PC-3 (cell line): ENCODE results near the gene OR8H1.

Experiments
- EZH2 ChIP-seq: fragments of 300-600 bp; sonication (generic); IDR thresholded peaks from one replicate; pipeline ENCODE4 v1.6.1; 2017; ENCODE audit warnings: antibody characterized with exemption, mild to moderate bottlenecking, low read length; ENCODE audit not compliant: unreplicated experiment
- EZH2phosphoT487 ChIP-seq: fragments of 300-600 bp; sonication (generic); IDR thresholded peaks from 2 replicates; pipeline ENCODE4 v1.6.1; 2018; ENCODE audit warnings: mild to moderate bottlenecking, antibody characterized with exemption, low read length, borderline replicate concordance
- TF ChIP-seq, protein P1 (sequence below): fragments of 300-600 bp; sonication (generic); conservative IDR thresholded peaks from 2 replicates; pipeline ENCODE4 v1.5.1; 2017; ENCODE audit warnings: antibody characterized with exemption, low read depth, mild to moderate bottlenecking, low read length

- TF ChIP-seq, protein P1, sequence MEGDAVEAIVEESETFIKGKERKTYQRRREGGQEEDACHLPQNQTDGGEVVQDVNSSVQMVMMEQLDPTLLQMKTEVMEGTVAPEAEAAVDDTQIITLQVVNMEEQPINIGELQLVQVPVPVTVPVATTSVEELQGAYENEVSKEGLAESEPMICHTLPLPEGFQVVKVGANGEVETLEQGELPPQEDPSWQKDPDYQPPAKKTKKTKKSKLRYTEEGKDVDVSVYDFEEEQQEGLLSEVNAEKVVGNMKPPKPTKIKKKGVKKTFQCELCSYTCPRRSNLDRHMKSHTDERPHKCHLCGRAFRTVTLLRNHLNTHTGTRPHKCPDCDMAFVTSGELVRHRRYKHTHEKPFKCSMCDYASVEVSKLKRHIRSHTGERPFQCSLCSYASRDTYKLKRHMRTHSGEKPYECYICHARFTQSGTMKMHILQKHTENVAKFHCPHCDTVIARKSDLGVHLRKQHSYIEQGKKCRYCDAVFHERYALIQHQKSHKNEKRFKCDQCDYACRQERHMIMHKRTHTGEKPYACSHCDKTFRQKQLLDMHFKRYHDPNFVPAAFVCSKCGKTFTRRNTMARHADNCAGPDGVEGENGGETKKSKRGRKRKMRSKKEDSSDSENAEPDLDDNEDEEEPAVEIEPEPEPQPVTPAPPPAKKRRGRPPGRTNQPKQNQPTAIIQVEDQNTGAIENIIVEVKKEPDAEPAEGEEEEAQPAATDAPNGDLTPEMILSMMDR: no peak
- no peak for TF ChIP-seq EZH2
- TF ChIP-seq EZH2phosphoT487: no peak
Observed at GRCh38 chr11:56292154-56292553, at the start of gene OR8H1.
